GM19025 (cell line): Measurements from ENCODE around the gene ETNK1.
"Not testable (repeated sequence)": the region's sequence is repeated elsewhere in the genome, so short reads cannot be mapped to it uniquely, and the experiment has no call there.

ENCODE experiments used
- ATAC-seq: cut with Tn5 transposase; IDR thresholded peaks from one replicate; pipeline ENCODE4 v1.9.1; 2021; ENCODE audit warnings: mild to moderate bottlenecking, low read depth, moderate library complexity; ENCODE audit not compliant: unreplicated experiment

ETNK1 gene

GRCh38 chr12:22684140-22685118, 59.5 kb downstream of the ETNK1 start:
- ATAC-seq, result peak; percentile 31

- ATAC-seq, result no peak
Measured at GRCh38 chr12:22686193-22686592, 61.2 kb downstream of the ETNK1 start.

GRCh38 chr12:22687361-22688076, 62.5 kb downstream of the ETNK1 start:
- ATAC-seq, result peak; percentile 53

DNA sequence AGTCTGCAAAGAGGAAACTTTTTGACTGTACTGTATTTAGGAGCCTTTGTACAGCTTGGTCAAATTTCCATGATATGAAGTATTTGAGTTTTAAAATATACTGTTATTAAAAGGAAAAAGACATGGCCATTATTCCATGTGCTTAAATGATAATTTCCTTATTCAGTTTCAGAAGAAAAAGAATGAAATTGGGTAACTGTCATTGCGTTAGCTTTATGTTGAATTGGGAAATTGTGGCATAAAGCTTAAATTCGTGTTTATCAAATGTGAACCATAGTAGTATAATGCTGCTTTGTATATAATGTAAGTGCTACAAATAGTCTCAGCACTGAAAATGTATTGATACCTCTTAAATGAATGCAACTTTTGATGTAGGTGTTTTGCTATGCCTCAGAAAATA, 64.9 kb downstream of the ETNK1 start:
- no peak for ATAC-seq

DNA sequence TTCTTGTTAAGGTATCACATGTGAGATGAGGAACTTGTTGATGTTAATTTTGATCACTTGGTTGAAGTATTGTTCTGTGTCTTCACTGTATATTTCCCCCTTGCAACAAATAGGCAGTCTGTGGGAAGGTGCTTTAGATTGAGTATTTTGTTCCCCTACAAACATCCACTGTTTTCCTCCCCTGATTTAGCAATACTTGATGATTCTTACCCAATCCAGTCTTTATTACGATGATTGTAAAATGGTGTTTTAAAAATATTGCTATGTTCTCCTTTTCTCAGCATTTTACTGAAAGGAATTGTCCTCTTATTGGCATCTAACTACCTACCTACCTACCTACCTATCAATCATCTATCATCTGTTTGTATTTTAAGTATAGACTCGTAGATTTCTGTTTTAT, 66.3 kb downstream of the ETNK1 start:
- ATAC-seq, result no peak

- not testable (repeated sequence) for ATAC-seq
Measured at GRCh38 chr12:22692467-22692866, 67.5 kb downstream of the ETNK1 start.

- no peak for ATAC-seq
Measured at GRCh38 chr12:22692964-22693555, 68.1 kb downstream of the ETNK1 start.

- ATAC-seq, result no peak
Measured at GRCh38 chr12:22698576-22698975, 73.6 kb downstream of the ETNK1 start.

DNA sequence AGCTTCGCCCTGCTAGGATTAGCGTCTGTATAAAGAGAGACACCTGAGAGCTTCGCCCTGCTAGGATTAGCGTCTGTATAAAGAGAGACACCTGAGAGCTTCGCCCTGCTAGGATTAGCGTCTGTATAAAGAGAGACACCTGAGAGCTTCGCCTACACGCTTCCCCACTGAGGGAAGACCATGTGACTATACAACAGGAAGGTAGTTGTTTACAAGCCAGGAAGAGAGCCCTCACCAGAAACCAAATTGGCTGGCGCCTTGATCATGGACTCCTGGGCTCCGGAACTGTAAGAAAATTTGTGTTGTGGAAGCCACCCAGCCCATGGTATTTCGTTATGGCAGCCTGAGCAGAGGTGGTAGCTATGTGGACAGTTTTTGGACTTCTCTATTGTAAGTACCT, 74.7 kb downstream of the ETNK1 start:
- not testable (repeated sequence) for ATAC-seq

- ATAC-seq, result no peak
Measured at GRCh38 chr12:22700106-22700505, 75.1 kb downstream of the ETNK1 start.

DNA sequence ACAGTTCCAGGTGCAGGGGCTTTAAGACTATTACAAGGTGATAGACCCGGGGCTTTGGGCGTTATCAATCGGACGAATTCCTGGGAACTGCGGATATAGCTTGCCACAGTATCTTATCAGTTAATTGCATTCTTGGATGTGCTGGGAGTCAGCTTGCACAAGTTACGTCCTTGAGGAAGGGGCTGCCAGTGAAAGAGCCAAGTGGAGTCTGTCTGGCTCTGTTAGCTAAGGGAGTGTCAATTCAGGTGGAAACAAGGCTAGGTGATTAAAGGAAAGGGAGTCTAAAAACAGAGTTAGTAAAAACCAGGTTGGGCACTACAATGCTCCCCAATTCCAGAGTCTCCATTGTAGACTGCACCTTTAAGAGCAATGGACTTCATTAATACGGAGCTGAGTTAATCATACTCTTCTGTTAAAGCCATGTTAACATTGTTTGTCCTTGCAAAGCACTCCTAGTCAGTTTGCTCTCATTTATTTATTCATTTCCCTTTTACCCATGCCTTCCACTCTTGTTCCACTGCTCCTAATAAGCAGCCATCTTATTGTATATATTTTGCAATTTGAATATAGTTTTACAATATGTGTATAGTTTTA, 76.3 kb downstream of the ETNK1 start:
- not testable (repeated sequence) for ATAC-seq

GRCh38 chr12:22702690-22703089, 77.7 kb downstream of the ETNK1 start:
- no peak for ATAC-seq

- ATAC-seq, result no peak
Measured at GRCh38 chr12:22709292-22709691, 84.3 kb downstream of the ETNK1 start.

DNA sequence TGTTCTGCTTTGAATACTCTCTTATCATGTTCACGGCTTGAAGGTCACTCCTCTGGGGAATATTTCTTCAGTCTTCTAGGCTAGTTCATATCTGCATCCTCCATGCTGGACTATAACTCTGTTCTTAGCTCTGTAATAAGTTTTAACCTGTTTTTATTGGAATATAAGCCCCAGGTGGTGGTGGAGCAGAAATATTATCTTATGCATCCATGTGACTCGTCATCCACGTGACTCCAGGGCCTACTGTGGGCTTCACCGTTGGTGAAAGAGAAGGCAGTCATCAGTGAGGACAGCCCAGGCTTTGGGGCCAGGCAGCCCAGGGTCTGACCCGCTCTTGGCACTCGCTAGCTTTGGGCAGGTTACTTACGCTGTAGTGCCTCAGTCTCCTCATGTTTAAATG, 87.1 kb downstream of the ETNK1 start:
- no peak for ATAC-seq

- no peak for ATAC-seq
Measured at GRCh38 chr12:22715254-22715653, 90.3 kb downstream of the ETNK1 start.

DNA sequence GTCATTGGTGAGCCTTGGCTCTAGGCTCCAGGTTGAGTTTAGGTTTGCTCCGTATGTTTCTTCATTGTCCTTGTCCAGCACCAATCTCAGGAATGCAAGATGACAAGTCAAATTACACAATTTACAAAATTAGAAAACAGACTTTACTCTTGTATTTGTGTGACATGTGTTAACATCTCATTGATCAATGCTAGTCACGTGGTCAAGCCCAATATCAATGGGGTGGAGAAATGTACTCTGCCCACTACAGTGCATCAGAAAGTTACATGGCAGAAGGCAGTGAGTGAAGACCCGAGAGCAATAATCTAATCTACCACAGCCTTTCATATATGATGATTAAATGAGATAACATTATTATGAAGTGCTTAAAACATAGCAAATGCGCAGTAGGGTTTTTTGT, 94.8 kb downstream of the ETNK1 start:
- no peak for ATAC-seq

DNA sequence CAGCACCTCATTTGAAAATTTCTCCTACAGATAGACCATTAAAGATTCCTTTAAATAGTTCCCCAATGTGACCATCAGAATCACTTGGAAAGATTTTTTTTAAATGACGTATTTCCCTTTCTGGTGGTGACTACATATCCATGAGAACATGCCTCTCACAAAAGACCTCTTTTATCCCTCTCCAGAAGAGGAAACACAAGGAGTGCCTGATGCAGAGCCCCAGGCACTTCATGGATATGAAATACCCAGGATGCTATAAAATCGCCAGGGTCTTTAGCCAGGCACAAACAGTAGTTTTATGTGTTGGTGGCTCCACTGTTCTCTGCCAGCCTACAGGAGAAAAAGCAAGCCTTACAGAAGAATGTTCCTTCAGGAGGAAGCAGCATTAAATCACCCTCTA, 97.1 kb downstream of the ETNK1 start:
- ATAC-seq, result no peak

DNA sequence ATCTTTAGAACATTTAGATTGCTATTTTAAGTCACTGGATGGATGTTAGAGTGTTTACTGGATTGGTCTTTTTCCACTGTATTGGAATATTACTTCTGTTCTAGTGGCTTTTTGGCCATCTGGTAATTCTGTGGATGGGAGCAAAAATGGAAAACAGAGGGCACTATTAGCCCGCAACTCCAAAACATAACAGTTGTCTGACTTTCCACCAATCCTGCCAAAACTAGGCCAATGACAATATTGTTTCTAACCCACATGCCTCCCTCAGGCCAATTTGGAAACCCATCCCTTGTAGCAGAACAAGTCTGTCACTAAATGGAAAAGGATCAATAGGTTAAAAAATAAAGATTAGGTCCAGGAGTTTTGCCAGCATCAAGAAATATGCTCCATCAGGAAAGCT, 97.8 kb downstream of the ETNK1 start:
- no peak for ATAC-seq

DNA sequence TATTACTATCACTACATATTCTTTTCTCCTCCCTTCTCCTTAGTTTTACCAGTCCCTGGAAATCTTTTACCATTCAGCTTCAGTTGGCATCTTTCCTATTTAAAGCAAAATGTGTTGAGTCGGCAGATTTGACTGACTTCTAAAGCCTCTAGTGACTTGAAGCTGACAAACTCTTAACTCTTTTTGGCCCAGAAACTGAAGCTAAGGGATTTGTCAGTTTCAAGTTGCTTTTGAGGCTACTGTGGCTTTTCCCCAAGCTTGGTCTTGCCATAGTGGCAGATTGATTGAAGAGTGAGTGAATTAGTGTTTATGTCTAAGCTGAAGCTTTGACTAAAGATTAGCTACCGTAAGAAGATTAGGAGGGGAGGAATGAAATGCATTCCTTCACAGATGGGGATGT, 104.0 kb downstream of the ETNK1 start:
- no peak for ATAC-seq

- no peak for ATAC-seq
Measured at GRCh38 chr12:22729431-22729956, 104.5 kb downstream of the ETNK1 start.
